Endothelial cell of umbilical vein (primary cell): ENCODE measurements around the gene SH3D19. TPM values are rescaled to one million over a fixed set of nuclear protein-coding genes. Genes with fewer than 3 reads are reported as not detected.
"Not testable (repeated sequence)": the region's sequence is repeated elsewhere in the genome, so short reads cannot be mapped to it uniquely, and the experiment has no call there.

Experiments used
- BruUV-seq: library from RNA; stranded (reverse); fragments of 400-500 nt; replicated peaks from 2 replicates; lab custom pipeline; 2021; lab: Mats Ljungman, UMichigan
- CTCF ChIA-PET: fragments of 300-600, 350-600 bp; sonication (Branson Sonifier 250); formaldehyde crosslinking; loops from one replicate; lab custom pipeline; 2021; ENCODE audit warnings: antibody characterized with exemption, inconsistent platforms; lab: Charles Lee
- POLR2A ChIA-PET: fragments of 300-600, 350-600 bp; sonication (Branson Sonifier 250); formaldehyde crosslinking; loops from one replicate; lab custom pipeline; 2021; ENCODE audit warnings: antibody characterized with exemption, inconsistent platforms; lab: Charles Lee
- DNase-seq: peaks from one replicate; pipeline ENCODE4 v3.0.0-alpha.2; 2011; ENCODE audit warnings: low read depth, low spot score
- FAIRE-seq: peaks from 2 replicates; lab custom pipeline; 2011; peaks lifted over from hg19 to GRCh38; lab: Jason Lieb, UNC
- H2AFZ ChIP-seq: 2 replicates; pipeline ENCODE4 v1.6.0; 2012; ENCODE audit warnings: low read depth, low read length, control low read depth, inconsistent platforms
- H3K27ac ChIP-seq: 2 replicates; pipeline ENCODE4 v1.5.1; 2011; ENCODE audit warnings: low read depth, mild to moderate bottlenecking, control low read depth, low read length, moderate library complexity; ENCODE audit not compliant: insufficient read depth
- H3K27me3 ChIP-seq, 2 experiments: 2 replicates each; pipeline versions ENCODE4 v1.6.0 to v1.6.1; 2011; ENCODE audit warnings: low read length in 2 of 2, mixed read lengths in 1 of 2; ENCODE audit not compliant: control insufficient read depth in 2 of 2, insufficient read depth in 2 of 2
- H3K36me3 ChIP-seq, 2 experiments: 2 replicates in 1 of 2; 3 replicates in 1 of 2; pipeline ENCODE4 v1.5.1; 2011; ENCODE audit warnings: low read length in 2 of 2, mild to moderate bottlenecking in 1 of 2, moderate library complexity in 1 of 2; ENCODE audit not compliant: control insufficient read depth in 2 of 2, insufficient read depth in 2 of 2; ENCODE audit errors: extremely low read depth in 1 of 2
- H3K4me1 ChIP-seq: 3 replicates; pipeline ENCODE4 v1.5.1; 2011; ENCODE audit warnings: mild to moderate bottlenecking, low read length; ENCODE audit not compliant: control insufficient read depth, insufficient read depth; ENCODE audit errors: extremely low read depth
- H3K4me2 ChIP-seq: 2 replicates; pipeline ENCODE4 v1.6.1; 2011; ENCODE audit warnings: low read length, control low read depth, mixed read lengths; ENCODE audit not compliant: insufficient read depth
- H3K4me3 ChIP-seq, 3 experiments: fragments of 200-600 bp in 1 of 3; sonication (generic), shearing (Covaris generic) in 1 of 3; replicated peaks in 1 of 3; 2 replicates each; pipeline ENCODE4 v1.5.1; 2011 to 2016; ENCODE audit warnings: control low read depth in 3 of 3, low read length in 3 of 3, mild to moderate bottlenecking in 2 of 3, inconsistent platforms in 1 of 3, low read depth in 1 of 3, moderate library complexity in 1 of 3; ENCODE audit not compliant: insufficient read depth in 1 of 3
- H3K79me2 ChIP-seq: 2 replicates; pipeline ENCODE4 v1.6.0; 2012; ENCODE audit warnings: low read length, inconsistent platforms; ENCODE audit not compliant: control insufficient read depth, insufficient read depth
- H3K9ac ChIP-seq: replicated peaks from 2 replicates; pipeline ENCODE3; 2011; ENCODE audit warnings: low read length, control low read depth; ENCODE audit not compliant: insufficient read depth; ENCODE audit errors: extremely low read depth
- H3K9me1 ChIP-seq: replicated peaks from 3 replicates; pipeline ENCODE4 v1.6.0; 2011; ENCODE audit warnings: mild to moderate bottlenecking, low read length; ENCODE audit not compliant: control insufficient read depth, insufficient read depth; ENCODE audit errors: extremely low read depth
- H3K9me3 ChIP-seq: replicated peaks from 2 replicates; pipeline ENCODE4 v1.5.1; 2012; ENCODE audit warnings: low read length, inconsistent platforms; ENCODE audit not compliant: control insufficient read depth, insufficient read depth
- H4K20me1 ChIP-seq: replicated peaks from 2 replicates; pipeline ENCODE3; 2011; ENCODE audit warnings: mild to moderate bottlenecking, low read length; ENCODE audit not compliant: control insufficient read depth, insufficient read depth; ENCODE audit errors: extremely low read depth
- EZH2 ChIP-seq: IDR thresholded peaks from 2 replicates; pipeline ENCODE4 v1.6.1; 2012; ENCODE audit warnings: borderline replicate concordance, low read depth, mild to moderate bottlenecking, moderate library complexity, low read length, inconsistent platforms; ENCODE audit not compliant: severe bottlenecking
- FOS ChIP-seq: IDR thresholded peaks from 2 replicates; pipeline ENCODE4 v1.6.1; 2011; ENCODE audit warnings: mild to moderate bottlenecking, low read length, moderate library complexity, borderline replicate concordance; ENCODE audit not compliant: insufficient read depth
- GATA2 ChIP-seq: IDR thresholded peaks from 2 replicates; pipeline ENCODE4 v1.7.0; 2011; ENCODE audit warnings: low read depth, mild to moderate bottlenecking, moderate library complexity, mixed read lengths, low read length; ENCODE audit not compliant: insufficient read length, insufficient read depth
- JUN ChIP-seq: IDR thresholded peaks from 2 replicates; pipeline ENCODE4 v1.6.1; 2011; ENCODE audit warnings: borderline replicate concordance, low read depth; ENCODE audit not compliant: insufficient read length, insufficient read depth
- MYC ChIP-seq: IDR thresholded peaks from one replicate; pipeline ENCODE4 v1.6.1; 2011; ENCODE audit warnings: mild to moderate bottlenecking, low read depth, low read length
- POLR2A ChIP-seq: IDR thresholded peaks from 2 replicates; pipeline ENCODE4 v1.6.1; 2012; ENCODE audit warnings: low read depth, mild to moderate bottlenecking, control low read depth, low read length
- POLR2AphosphoS5 ChIP-seq: IDR thresholded peaks from 2 replicates; pipeline ENCODE4 v1.6.1; 2012; ENCODE audit warnings: low read depth, mild to moderate bottlenecking, control low read depth, low read length, moderate library complexity; ENCODE audit not compliant: insufficient read depth
- dilution Hi-C: fragments of 300-500 bp; cut with MboI; formaldehyde crosslinking; loops from one replicate; pipeline ENCODE4 v1.15.0; 2019; ENCODE audit warnings: low sequenced_read_pairs; ENCODE audit not compliant: extremely low pct_ligation_motif_present
- intact Hi-C: fragments of 100-400 bp; cut with micrococcal nuclease; formaldehyde crosslinking; loops from one replicate; pipeline ENCODE4 v1.10.0; 2022
- polyA plus RNA-seq, 4 experiments: library from polyadenylated mRNA; depleted of rRNA in 3 of 4; stranded (reverse) in 3 of 4; unstranded in 1 of 4; fragments of >200 nt; gene quantifications; 2 replicates each; pipeline versions ENCODE4 v1.2.1 to v1.2.3, GENCODE V29; 2011 to 2012; ENCODE audit warnings: missing spikeins in 1 of 4
- total RNA-seq: library from RNA; stranded (reverse); gene quantifications from 2 replicates; pipeline ENCODE4 v1.2.3, GENCODE V29; 2021
- TF ChIP-seq, protein P1 (sequence below), 2 donors: IDR thresholded peaks; 1 replicate in 1 of 2; 2 replicates in 1 of 2; pipeline ENCODE4 v1.5.1; 2011; ENCODE audit warnings: low read length in 2 of 2, mild to moderate bottlenecking in 2 of 2, moderate library complexity in 2 of 2, control low read depth in 1 of 2, inconsistent platforms in 1 of 2, low read depth in 1 of 2; ENCODE audit not compliant: insufficient read depth in 1 of 2; ENCODE audit errors: extremely low read depth in 1 of 2
- TF ChIP-seq, protein P2 (sequence below): IDR thresholded peaks from 2 replicates; pipeline ENCODE4 v1.6.1; 2011; ENCODE audit not compliant: insufficient read depth, insufficient read length

The SH3D19 gene
- total and polyA plus RNA-seq, 2 donors (not counting 3 experiments of a cell fraction or from before 2014, with no cell fraction given) = 37.5 to 92.8 TPM

DNA sequence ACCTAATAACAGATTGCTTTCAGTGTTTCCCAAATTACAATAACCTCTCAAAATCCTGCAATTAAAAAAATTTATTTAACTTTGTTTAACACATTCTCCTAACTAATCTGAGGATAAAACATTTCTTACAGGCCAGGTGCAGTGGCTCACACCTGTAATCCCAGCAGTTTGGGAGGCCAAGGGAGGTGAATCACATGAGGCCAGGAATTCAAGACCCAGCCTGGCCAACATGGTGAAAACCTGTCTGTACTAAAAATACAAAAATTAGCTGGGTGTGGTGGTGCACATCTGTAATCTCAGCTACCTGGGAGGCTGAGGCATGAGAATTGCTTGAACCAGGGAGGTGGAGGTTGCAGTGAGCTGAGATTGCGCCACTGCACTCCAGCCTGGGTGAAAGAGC lies 90.0 kb downstream of the SH3D19 start:
- CTCF ChIA-PET = interaction anchor here (1.4 kb wide), 1 partner anchor 36 kb away, joined by 3 read pairs; no protein-coding TSS in a partner anchor
- H3K4me2 ChIP-seq, H3K79me2 ChIP-seq, dilution Hi-C loops, BruUV-seq, H3K9me3 ChIP-seq, FAIRE-seq, H3K9me1 ChIP-seq, H3K27me3 ChIP-seq, H3K4me3 ChIP-seq, H4K20me1 ChIP-seq, DNase-seq, intact Hi-C loops, H2AFZ ChIP-seq, H3K4me1 ChIP-seq, H3K27ac ChIP-seq, POLR2A ChIA-PET, H3K36me3 ChIP-seq, H3K9ac ChIP-seq: not testable (repeated sequence)

DNA sequence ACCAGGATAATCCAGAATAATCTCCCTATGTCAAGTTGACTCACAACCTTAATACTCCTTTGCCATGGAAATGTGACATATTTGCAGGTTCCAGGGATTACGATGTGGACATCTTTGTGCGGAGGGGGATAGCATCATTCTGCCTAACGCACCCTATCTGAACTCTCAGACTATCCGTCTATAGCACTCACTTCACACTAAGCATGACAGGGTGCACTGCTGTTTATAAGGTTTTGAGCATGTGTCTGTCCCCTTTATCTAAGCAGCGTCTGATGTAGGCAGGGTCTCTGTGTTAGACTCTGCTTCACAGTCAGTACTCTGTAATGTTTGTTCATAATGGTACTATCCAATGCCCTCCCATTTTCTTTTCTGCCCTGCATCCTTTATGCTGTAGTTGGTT lies 91.8 kb downstream of the SH3D19 start:
- H4K20me1 ChIP-seq = no peaks in the 10 kb centered on the region
- no TSS peak for BruUV-seq
- H3K9ac ChIP-seq = no peak overlapping the region
- dilution Hi-C loops = no loop called here
- H3K4me3 ChIP-seq = no peak overlapping the region
- H3K9me1 ChIP-seq = no peaks in the 10 kb centered on the region
- DNase-seq = no peak
- no peaks in the 10 kb centered on the region for H3K9me3 ChIP-seq
- H2AFZ ChIP-seq = no peak overlapping the region
- H3K27ac ChIP-seq = no peak overlapping the region
- intact Hi-C loops = no loop called here
- no peak overlapping the region for H3K4me2 ChIP-seq
- TF ChIP-seq JUN (no peak), GATA2 (no peak), EZH2 (no peak), POLR2A (no peak), FOS (no peak), MYC (no peak), POLR2AphosphoS5 (no peak)
- TF ChIP-seq, protein P1, sequence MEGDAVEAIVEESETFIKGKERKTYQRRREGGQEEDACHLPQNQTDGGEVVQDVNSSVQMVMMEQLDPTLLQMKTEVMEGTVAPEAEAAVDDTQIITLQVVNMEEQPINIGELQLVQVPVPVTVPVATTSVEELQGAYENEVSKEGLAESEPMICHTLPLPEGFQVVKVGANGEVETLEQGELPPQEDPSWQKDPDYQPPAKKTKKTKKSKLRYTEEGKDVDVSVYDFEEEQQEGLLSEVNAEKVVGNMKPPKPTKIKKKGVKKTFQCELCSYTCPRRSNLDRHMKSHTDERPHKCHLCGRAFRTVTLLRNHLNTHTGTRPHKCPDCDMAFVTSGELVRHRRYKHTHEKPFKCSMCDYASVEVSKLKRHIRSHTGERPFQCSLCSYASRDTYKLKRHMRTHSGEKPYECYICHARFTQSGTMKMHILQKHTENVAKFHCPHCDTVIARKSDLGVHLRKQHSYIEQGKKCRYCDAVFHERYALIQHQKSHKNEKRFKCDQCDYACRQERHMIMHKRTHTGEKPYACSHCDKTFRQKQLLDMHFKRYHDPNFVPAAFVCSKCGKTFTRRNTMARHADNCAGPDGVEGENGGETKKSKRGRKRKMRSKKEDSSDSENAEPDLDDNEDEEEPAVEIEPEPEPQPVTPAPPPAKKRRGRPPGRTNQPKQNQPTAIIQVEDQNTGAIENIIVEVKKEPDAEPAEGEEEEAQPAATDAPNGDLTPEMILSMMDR (IDR thresholded peaks at IDR 0.05; ENCODE audit: extremely low read depth in 1 of 2, insufficient read depth in 1 of 2, low read depth in 1 of 2, low read length in 2 of 2) = no peak
- TF ChIP-seq, protein P2, sequence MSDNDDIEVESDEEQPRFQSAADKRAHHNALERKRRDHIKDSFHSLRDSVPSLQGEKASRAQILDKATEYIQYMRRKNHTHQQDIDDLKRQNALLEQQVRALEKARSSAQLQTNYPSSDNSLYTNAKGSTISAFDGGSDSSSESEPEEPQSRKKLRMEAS = no peak
- H3K4me1 ChIP-seq = peaks cover 8% of the 10 kb centered on the region
- no peaks in the 10 kb centered on the region for H3K79me2 ChIP-seq
- ChIA-PET POLR2A (no interaction called here), CTCF (no interaction called here)
- no peaks in the 10 kb centered on the region for H3K27me3 ChIP-seq
- no peak for FAIRE-seq
- no peaks in the 10 kb centered on the region for H3K36me3 ChIP-seq
